Keratinocyte (primary cell): ENCODE data around the gene ITGA11.

Experiments
- CTCF ChIP-seq, 3 experiments: IDR thresholded peaks in 1 of 3; conservative IDR thresholded peaks in 1 of 3; optimal IDR thresholded peaks in 1 of 3; 2 replicates in 2 of 3; 3 replicates in 1 of 3; pipeline versions ENCODE3 to v1.5.1; 2011; ENCODE audit warnings: low read length in 3 of 3, mild to moderate bottlenecking in 3 of 3, moderate library complexity in 2 of 3, control low read depth in 1 of 3, inconsistent platforms in 1 of 3; ENCODE audit not compliant: insufficient read depth in 2 of 3; ENCODE audit errors: extremely low read depth in 1 of 3
- EZH2 ChIP-seq: IDR thresholded peaks from one replicate; pipeline ENCODE4 v1.6.1; 2012; ENCODE audit warnings: inconsistent platforms, mild to moderate bottlenecking, low read length, moderate library complexity

GRCh38 chr15:68344600-68344999 lies 87.4 kb downstream of the ITGA11 start:
- TF ChIP-seq CTCF (optimal IDR thresholded peaks at IDR 0.05 in 1 of 3, IDR thresholded peaks at IDR 0.05 in 1 of 3, conservative IDR thresholded peaks at IDR 0.05 in 1 of 3; ENCODE audit: extremely low read depth in 1 of 3, insufficient read depth in 2 of 3, low read length in 3 of 3) (no peak), EZH2 (no peak)
